Stimulated activated CD8-positive, alpha-beta memory T cell treated with anti-CD3 and anti-CD28 coated beads, Interleukin-4, amount 100 ng/mL, for 1 hour (primary cell): ENCODE data around the gene SOX21.
A peak's percentile ranks its signal among the peaks of the same experiment; 100 is the strongest.

Experiments
- DNase-seq, 2 donors: peaks; one replicate each; pipeline ENCODE4 v3.0.0-alpha.2; 2020; ENCODE audit warnings: low read depth in 2 of 2, low spot score in 1 of 2

The SOX21 gene

GRCh38 chr13:94679614-94680013 is 32.7 kb downstream of the SOX21 start:
- DNase-seq, result no peak

DNA sequence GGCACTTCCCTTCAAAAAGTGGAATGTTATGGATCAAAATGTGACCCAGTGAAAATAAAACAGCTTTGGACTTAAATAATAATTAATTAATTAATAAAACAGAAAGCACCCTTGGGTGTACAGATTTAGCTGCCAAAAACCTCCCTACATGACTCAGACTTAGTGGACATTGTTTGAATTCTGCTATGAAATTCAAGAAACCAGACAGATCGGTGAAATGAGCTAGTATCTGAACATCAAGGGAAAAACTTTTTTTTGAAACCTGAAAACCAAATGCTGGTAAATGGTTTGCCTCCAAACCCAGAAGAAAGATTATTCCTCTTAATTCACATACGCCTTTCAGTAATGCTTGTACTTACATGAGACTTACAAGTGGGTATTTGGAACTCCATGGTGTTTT is 33.5 kb downstream of the SOX21 start:
- no peak for DNase-seq

GRCh38 chr13:94677799-94678198 is 34.5 kb downstream of the SOX21 start:
- no peak for DNase-seq

DNA sequence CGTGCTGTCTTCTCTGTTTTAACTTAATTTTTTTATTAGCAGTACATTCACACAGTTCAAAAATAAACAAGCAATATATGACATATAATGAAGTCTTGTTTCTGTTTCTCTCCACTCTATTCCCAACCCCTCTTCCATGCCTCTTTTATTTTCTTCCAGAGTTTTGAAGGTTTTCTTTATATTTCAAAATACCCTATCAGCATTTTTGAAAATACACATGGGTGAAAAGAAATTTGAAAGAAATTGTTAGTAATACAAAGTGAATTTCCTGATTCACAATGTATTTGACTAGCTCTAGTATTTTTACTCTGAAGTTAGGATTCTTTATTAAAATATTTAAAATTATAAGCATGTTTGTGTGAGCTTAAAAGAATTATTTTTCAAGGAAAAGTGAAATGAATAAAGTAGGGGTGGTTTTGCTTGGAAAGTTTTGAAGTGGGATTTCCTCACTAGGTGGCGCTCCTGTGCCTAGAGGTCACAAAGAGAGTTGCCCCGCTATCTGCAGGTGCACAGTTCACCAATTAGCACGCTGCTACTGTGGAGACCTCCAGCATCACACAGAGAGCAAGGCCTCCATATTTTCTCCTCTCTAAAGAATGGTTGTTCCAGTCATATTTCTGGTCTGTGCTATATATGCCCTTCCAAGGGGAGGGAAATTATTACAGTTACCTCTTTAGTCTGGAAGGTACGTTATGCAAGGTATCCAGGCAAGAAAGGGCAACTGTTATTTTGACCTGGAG is 37.6 kb downstream of the SOX21 start:
- DNase-seq, result peak; percentile 2 to 5

DNA sequence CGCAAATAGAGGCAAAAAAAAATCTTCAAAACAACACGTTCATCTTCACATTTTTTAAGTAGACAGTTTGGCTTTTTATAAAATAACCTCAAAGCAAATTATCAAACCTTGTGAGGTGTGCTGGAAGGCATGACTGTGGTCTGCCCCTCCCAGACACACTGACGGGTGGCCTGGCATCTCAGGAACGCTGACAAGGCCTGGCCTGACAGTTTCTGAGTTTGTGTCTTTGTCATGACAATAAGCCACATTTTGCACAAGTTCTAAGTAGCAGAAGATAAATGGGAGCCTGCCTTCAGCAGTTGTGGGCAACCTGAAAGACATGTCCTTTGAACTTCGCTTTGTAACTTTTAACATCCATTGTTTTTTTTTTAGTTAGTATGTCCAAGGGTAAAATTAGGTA is 38.5 kb downstream of the SOX21 start:
- no peak for DNase-seq

DNA sequence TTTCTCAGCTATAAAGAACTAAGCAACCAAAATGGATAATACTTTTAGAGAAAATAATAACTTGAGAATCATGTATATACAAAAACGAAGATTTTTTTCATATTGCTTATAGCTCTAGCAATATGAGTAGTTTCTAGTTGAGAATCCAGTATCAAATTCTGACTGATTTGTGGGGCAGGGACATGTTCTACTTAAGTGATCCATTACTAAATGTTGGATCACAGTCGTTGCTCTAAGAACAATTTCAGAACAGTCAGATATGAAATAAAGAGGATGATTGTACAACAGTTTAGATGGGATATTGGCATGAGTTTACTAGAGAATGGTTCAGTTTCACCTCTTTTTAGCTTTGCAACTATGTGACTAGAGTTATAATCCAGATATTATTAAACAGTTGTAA is 39.9 kb downstream of the SOX21 start:
- DNase-seq, result no peak

- DNase-seq, result no peak
These were observed 45.2 kb downstream of the SOX21 start for GRCh38 chr13:94667190-94667589.

GRCh38 chr13:94666065-94666464 is 46.3 kb downstream of the SOX21 start:
- DNase-seq, result no peak

DNA sequence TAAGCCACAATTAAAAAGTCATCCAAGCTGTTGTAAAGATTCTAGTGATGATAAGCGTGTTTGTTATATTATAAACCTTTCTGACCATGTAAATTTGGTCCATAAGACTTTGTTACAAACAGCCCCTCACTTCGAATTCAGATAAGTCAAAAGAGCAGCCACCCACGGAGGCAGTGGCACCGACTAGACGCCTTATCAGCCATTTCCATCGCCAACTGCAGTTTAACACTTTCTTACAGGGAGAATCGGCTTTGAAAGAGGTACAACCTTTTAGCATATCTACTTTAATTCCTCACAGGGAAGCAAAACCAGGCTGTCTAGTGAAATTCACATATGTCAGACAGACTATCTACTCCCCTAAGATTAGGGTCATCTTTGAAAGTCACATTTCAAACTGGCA is 47.5 kb downstream of the SOX21 start:
- no peak for DNase-seq

- DNase-seq, result no peak
These were observed 49.9 kb downstream of the SOX21 start for GRCh38 chr13:94662274-94662945.

DNA sequence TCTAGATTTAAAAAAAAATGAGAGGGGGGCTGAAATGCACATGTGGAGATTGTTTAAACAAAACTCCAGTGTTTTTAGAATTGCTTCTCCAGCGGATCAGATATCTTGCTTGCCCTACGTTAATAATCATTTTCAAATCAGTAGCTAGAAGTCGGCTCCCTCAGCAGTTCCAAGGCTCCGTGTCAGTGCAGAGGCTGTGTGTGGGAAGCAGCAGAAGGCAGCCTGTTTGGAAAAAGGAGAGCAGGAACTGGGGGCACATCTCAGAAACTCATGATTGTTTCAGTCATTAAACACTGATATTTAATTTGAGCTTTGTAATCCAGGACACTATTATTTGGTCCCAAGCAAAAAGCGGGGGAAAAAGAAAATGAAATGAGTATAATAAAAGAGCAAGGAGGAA is 50.9 kb downstream of the SOX21 start:
- DNase-seq, result no peak

GRCh38 chr13:94660695-94661326 is 51.5 kb downstream of the SOX21 start:
- DNase-seq, result no peak
